ENCODE data around the gene SLCO4A1.

DNA sequence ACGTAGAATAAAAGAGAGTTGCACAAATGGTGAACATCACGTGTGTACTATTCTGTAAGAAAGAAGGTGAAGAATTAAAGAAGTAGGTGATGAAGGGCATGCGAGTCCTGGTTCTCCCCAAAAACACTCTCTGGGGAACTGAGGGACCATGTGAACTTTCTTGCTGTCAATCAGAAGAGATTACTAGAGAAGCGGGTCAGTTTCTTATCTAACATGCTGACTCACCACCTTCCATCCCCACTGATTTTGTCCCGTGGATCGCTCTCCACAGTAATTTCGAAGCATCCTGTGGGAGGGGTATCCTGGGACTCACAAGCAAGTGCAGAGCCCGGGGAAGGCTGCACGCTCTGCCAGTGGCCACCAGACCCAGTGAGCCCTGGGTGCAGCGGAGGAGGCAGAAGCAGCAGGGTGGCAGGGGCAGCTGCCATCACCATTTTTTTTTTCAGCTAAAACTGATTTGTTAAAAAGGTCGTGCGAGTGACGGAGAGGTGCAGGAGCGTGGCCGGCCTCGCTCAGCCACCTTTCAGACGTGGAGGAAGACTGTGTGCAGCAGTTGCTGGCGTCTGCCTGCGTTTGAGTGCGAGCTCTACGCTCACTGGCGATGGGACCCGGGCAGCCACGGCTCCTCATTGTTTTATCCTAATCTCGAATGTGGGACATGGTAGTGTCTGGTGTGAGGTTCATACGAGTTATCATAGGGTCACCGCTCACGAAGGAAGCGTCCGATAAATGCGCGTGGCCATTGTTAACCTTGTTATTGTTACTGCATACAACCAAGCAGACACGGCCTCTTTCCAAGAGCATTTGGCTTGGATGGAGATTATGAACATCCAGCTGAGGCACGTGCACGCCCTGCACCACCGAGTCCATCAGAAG, 28.0 kb upstream of the SLCO4A1 start:
- TF ChIP-seq, protein P1, sequence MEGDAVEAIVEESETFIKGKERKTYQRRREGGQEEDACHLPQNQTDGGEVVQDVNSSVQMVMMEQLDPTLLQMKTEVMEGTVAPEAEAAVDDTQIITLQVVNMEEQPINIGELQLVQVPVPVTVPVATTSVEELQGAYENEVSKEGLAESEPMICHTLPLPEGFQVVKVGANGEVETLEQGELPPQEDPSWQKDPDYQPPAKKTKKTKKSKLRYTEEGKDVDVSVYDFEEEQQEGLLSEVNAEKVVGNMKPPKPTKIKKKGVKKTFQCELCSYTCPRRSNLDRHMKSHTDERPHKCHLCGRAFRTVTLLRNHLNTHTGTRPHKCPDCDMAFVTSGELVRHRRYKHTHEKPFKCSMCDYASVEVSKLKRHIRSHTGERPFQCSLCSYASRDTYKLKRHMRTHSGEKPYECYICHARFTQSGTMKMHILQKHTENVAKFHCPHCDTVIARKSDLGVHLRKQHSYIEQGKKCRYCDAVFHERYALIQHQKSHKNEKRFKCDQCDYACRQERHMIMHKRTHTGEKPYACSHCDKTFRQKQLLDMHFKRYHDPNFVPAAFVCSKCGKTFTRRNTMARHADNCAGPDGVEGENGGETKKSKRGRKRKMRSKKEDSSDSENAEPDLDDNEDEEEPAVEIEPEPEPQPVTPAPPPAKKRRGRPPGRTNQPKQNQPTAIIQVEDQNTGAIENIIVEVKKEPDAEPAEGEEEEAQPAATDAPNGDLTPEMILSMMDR (IDR thresholded peaks at IDR 0.05) = no peak
- TF ChIP-seq POLR2A (IDR thresholded peaks at IDR 0.05) = no peak
